ENCODE results near the gene MAPK8. TPM values are rescaled to one million over a fixed set of nuclear protein-coding genes. Genes with fewer than 3 reads are reported as not detected.

MAPK8 gene
- polyA plus RNA-seq, 1 donor: 38.8 TPM

DNA sequence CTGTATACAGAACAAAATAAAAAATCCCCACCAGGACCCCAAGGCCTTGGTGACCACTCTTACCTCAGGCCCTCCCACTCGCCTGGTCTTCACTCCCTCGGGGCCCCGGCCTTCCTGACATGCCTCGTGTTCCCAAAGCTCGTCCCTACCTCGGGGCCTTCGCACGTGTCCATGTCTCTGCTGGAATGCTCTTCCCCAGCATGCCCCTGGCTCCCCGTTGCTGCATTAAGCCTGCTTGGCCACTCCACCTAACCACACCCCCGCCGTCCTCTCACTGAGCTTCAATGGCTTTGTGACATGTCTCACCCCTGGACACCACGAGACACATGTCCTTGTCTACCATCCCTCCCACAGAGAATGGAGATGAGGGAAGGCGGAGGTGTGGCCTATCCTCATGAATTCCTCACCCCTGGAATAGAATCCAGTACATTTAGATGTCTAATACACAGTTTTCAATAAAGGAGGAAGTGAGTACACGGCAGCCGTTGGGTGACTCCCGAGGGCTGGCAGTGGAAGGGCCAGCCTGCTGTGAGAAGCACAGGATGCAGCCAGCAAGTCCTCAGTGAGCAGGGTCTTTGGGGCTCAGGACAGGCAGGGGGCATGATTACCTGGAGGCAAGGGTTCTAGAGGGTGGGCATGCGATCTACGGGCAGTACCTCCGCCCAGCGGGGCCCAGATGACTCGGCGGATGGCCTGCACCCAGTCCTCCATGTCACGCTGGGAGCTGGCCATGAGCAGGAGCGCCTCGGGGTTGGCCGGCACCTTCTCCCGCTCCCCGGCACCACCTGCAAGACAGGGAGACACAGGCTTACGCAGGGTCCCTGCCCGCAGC, 172.7 kb downstream of the MAPK8 start:
- no peak for DNase-seq

DNA sequence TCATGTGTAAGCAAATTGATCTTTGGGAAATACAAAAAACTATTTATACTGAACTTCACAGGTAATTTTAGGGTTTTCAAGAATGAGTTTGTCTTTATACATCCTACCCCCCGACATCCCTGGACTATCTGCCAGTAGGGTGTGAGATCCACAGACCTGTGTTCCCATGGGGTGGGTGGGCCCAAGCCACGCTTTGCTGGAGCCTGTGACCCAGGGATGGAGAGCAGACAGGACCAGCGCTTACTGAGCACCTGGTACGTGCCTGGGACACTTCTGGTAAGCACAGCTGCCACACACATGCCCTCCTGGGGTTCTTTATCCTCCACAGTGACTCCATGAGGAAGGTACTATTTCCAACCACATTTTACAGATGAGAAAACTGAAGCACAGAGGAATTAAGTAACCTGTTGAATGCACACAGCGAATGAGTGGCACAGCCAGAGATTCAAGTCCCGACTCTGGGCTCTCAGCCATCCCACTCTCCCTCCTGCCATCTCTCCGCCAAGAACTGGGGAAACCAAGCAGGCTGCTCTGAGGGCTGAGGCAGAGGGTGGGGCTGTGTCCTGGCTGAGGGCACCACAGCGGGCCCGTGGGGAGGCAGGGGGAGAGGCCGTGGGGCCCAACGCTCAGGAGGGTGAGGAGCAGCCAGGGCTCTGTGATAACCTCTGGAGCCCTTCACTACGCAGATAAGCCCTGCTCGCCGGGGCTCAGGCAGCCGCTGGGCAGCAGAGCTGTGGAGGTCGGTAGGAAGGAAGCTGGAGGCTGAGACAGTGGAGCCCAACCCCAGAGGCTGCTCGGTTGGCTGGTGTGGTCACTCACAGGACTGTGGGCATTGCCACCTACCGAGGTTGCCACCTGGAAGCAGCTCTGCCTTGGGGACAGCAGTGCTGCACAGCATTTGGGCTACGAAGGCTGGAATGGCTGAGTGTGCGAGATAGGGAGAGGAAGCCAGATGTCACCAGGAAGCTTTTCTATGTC, 174.2 kb downstream of the MAPK8 start:
- DNase-seq: no peak

DNA sequence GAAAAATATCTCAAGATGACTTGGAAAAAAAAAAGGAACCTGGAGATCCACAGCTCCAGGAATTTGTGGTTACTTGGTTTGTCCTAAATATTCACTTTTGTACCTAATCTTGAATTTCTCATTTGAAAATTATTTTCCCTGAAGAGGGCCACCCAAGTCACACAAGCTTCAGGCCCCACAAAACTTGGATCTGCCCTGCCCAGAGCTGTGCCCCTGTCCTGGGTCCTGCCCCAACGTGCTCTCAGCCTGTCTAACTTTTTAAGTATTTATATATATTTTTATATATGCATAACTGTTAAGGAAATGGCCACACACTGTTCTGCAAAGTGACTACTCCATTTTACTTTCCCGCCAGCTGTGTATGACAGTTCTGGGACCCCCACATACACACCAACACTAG, 174.9 kb downstream of the MAPK8 start:
- DNase-seq: no peak

- DNase-seq: no peak
Measured at GRCh38 chr10:48482207-48482606, 175.7 kb downstream of the MAPK8 start.

DNA sequence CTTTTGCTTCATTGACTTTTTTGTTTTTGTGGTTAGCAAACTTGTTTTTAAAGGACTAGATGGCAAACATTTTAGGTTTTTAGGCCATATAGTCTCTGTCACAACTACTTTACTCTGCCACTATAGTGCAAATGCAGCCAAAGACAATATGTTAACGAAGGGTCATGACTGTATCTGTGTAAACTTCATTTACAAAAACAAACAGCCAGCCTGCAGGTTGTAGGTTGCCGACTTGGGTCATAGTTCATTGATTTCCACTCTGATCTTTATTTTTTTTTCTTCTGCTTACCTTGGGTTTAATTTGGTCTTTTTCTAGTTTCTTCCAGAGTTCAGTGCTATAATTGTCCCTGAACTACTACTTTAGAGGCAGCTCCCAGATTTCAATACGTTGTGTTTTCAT, 178.4 kb downstream of the MAPK8 start:
- DNase-seq: no peak

- DNase-seq: no peak
Measured at GRCh38 chr10:48485711-48486110, 179.2 kb downstream of the MAPK8 start.

DNA sequence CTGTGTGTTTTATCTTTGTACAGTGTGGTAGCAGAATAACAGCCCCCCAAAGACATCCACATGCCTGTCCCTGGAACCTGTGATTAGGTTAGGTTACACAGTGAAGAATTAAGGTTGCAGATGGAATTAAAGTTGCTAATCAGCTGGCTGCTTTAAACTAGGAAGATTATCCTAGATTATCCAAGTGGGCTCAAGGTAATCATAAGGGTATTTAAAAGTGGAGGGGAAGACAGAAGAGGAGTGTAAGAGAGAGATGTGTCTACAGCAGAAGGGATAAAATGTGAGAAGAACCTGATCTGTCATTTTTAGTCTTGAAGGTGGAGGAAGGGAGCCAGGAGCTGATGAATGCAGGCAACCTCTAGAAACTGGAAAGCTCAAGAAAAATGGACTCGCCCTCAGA, 180.8 kb downstream of the MAPK8 start:
- no peak for DNase-seq

Other genes starting within 250 kb of the MAPK8 start
- gene FRMPD2, start 32.0 kb upstream of the MAPK8 start, polyA plus RNA-seq (ENCODE audit: insufficient read length): 0.09 TPM

Measured in hindlimb muscle (tissue), 1 donor.